GM12878 (cell line): ENCODE data around the gene SBF1. TPM values are rescaled to one million over a fixed set of nuclear protein-coding genes. Genes with fewer than 3 reads are reported as not detected.

Experiments
- ATAC-seq: fragments of 200-7000 bp; cut with Tn5 transposase; 3 replicates; pipeline ENCODE4 v1.9.1; 2020; ENCODE audit warnings: mild to moderate bottlenecking, moderate library complexity
- BruUV-seq: library from RNA; stranded (reverse); fragments of 400-500 nt; replicated peaks from 2 replicates; lab custom pipeline; 2021; lab: Mats Ljungman, UMichigan
- CTCF ChIA-PET: fragments of 300-600 bp; sonication (Branson Sonifier 250); formaldehyde crosslinking; extraction: SDS; loops from one replicate; lab custom pipeline; 2021; ENCODE audit warnings: inconsistent platforms; lab: Yijun Ruan, JAX
- POLR2A ChIA-PET: fragments of 350-600 bp; formaldehyde crosslinking; extraction: SDS; loops from one replicate; lab custom pipeline; 2021; ENCODE audit warnings: inconsistent platforms; lab: Charles Lee
- RAD21 ChIA-PET: fragments of 300-600 bp; sonication (Branson Sonifier 250); formaldehyde crosslinking; loops from one replicate; lab custom pipeline; 2023; ENCODE audit warnings: antibody characterized with exemption; ENCODE audit not compliant: unreplicated experiment; lab: Charles Lee
- SMC1A ChIA-PET: fragments of 300-600 bp; sonication (Branson Sonifier 250); formaldehyde crosslinking; loops from one replicate; lab custom pipeline; 2023; ENCODE audit not compliant: unreplicated experiment, uncharacterized antibody; lab: Charles Lee
- DNase-seq: peaks from one replicate; pipeline ENCODE4 v3.0.0-alpha.2; 2011; ENCODE audit warnings: low read depth, low spot score
- FAIRE-seq: peaks from 3 replicates; lab custom pipeline; 2011; peaks lifted over from hg19 to GRCh38; lab: Jason Lieb, UNC
- H2AFZ ChIP-seq: 2 replicates; pipeline ENCODE4 v1.6.0; 2011; ENCODE audit warnings: low read depth, low read length, control low read depth; ENCODE audit not compliant: control insufficient read depth
- H3K27ac ChIP-seq: 2 replicates; pipeline ENCODE4 v1.5.1; 2011; ENCODE audit warnings: control low read depth; ENCODE audit not compliant: control insufficient read depth, insufficient read depth
- H3K27me3 ChIP-seq, 2 experiments: replicated peaks in 1 of 2; 2 replicates each; pipeline versions ENCODE4 v1.6.0 to v1.6.1; 2011; ENCODE audit warnings: low read length in 1 of 2; ENCODE audit not compliant: control insufficient read depth in 2 of 2, insufficient read depth in 2 of 2
- H3K36me3 ChIP-seq, 2 experiments: 2 replicates each; pipeline ENCODE4 v1.5.1; 2011; ENCODE audit warnings: low read length in 1 of 2; ENCODE audit not compliant: control insufficient read depth in 2 of 2, insufficient read depth in 2 of 2
- H3K4me1 ChIP-seq: 2 replicates; pipeline ENCODE4 v1.6.1; 2011; ENCODE audit warnings: mild to moderate bottlenecking, low read length, moderate library complexity, mixed read lengths; ENCODE audit not compliant: control insufficient read depth, insufficient read depth
- H3K4me2 ChIP-seq: 2 replicates; pipeline ENCODE4 v1.6.0; 2011; ENCODE audit warnings: control low read depth; ENCODE audit not compliant: control insufficient read depth, insufficient read depth
- H3K4me3 ChIP-seq: fragments of 200-600 bp; sonication (generic); 2 replicates; pipeline ENCODE4 v1.5.1; 2016
- H3K79me2 ChIP-seq: 2 replicates; pipeline ENCODE4 v1.6.0; 2011; ENCODE audit warnings: low read length; ENCODE audit not compliant: control insufficient read depth, insufficient read depth
- H3K9ac ChIP-seq: 2 replicates; pipeline ENCODE4 v1.8.0; 2011; ENCODE audit warnings: low read length, control low read depth, mixed read lengths; ENCODE audit not compliant: control insufficient read depth, insufficient read depth
- H3K9me3 ChIP-seq: replicated peaks from 3 replicates; pipeline ENCODE4 v1.5.1; 2011; ENCODE audit warnings: mild to moderate bottlenecking, low read length; ENCODE audit not compliant: control insufficient read depth, insufficient read depth
- H4K20me1 ChIP-seq: 2 replicates; pipeline ENCODE4 v1.6.0; 2011; ENCODE audit not compliant: control insufficient read depth, insufficient read depth
- STAT1 ChIP-seq: fragments of 450-650 bp; conservative IDR thresholded peaks from 2 replicates; pipeline ENCODE4 v1.6.1; 2014; ENCODE audit warnings: antibody characterized with exemption, mild to moderate bottlenecking
- WGBS: methylation state at CpG from one replicate; pipeline ENCODE4 v1.1.6; 2016; ENCODE audit warnings: low lambda C conversion rate; ENCODE audit not compliant: insufficient replicate concordance, insufficient coverage; ENCODE audit errors: missing lambda C conversion rate; 5-methylcytosine and 5-hydroxymethylcytosine counted together
- in situ Hi-C: fragments of 300-500 bp; cut with MboI; formaldehyde crosslinking; loops from 9 replicates; pipeline ENCODE4 v1.14.3; 2018; ENCODE audit warnings: mixed read lengths
- intact Hi-C: fragments of 100-400 bp; cut with micrococcal nuclease; formaldehyde crosslinking; loops from one replicate; pipeline ENCODE4 v1.14.2; 2022; ENCODE audit not compliant: unreplicated experiment
- polyA plus RNA-seq, 11 experiments: library from polyadenylated mRNA; depleted of rRNA in 4 of 11; unstranded in 6 of 11; stranded (reverse) in 5 of 11; fragments of >200 nt; fragmentation: Nextera tagmentation in 4 of 11; fragmentation: Illumina TruSeq in 1 of 11; extraction: Ambion mirVana in 4 of 11; extraction: Trizol in 1 of 11; gene quantifications; 1 replicate in 1 of 11; 2 replicates in 10 of 11; pipeline versions ENCODE4 v1.2.1 to v1.2.3, GENCODE V29; 2011 to 2016; ENCODE audit warnings: inconsistent platforms in 2 of 11, missing spikeins in 2 of 11, low read depth in 1 of 11
- total RNA-seq, 4 experiments: library from RNA; depleted of rRNA in 3 of 4; stranded (reverse); fragments of >200 nt in 3 of 4; fragmentation: Illumina TruSeq in 1 of 4; extraction: Trizol in 1 of 4; gene quantifications; 2 replicates each; pipeline versions ENCODE4 v1.2.1 to v1.2.3, GENCODE V29; 2013 to 2021
- TF ChIP-seq, protein P1 (sequence below): IDR thresholded peaks from 2 replicates; pipeline ENCODE4 v1.6.1; 2012; ENCODE audit warnings: mild to moderate bottlenecking, low read depth, low read length
- TF ChIP-seq, protein P2 (sequence below): fragments of 450-650 bp; IDR thresholded peaks from 2 replicates; pipeline ENCODE4 v1.6.1; 2017; ENCODE audit warnings: mild to moderate bottlenecking

The SBF1 gene
- total and polyA plus RNA-seq, 10 of the 15 experiments (the other 5 are each of a cell fraction or from before 2014, with no cell fraction given), result 0.23 to 95.0 (median 17.8) TPM

DNA sequence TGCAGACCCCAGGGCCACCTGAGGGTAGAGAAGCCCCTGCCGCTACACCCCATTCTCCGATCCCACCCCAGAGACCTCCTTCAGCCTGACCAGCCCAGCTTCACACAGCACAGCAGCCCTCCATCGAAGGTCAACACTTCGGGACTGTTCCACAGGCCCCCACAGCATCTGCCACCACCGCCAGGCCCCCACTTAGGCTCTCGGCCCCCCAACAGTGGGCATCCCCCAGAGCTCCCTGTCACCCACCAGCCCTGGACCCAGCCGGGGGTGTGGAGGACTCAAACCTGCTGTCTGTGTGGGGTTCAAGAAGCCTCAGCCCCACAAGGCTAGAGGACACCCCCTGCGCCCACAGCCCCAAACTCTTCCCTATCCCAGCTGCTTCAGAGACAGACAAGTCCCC is 6.2 kb downstream of the SBF1 start:
- H3K4me3 ChIP-seq, result no peak overlapping the region
- peaks cover 12 to 34% of the 10 kb centered on the region in 2 experiments for H3K36me3 ChIP-seq
- CTCF ChIA-PET, result interaction anchor here (0.5 to 3.3 kb wide), 7 partner anchors 57 to 228 kb away, joined by 3 to 19 read pairs (median 4); partner anchors contain the start of gene SCO2
- no peaks in the 10 kb centered on the region for H4K20me1 ChIP-seq
- H3K27me3 ChIP-seq, result no peaks in the 10 kb centered on the region
- FAIRE-seq, result no peak
- no TSS peak for BruUV-seq
- TF ChIP-seq, protein P1, sequence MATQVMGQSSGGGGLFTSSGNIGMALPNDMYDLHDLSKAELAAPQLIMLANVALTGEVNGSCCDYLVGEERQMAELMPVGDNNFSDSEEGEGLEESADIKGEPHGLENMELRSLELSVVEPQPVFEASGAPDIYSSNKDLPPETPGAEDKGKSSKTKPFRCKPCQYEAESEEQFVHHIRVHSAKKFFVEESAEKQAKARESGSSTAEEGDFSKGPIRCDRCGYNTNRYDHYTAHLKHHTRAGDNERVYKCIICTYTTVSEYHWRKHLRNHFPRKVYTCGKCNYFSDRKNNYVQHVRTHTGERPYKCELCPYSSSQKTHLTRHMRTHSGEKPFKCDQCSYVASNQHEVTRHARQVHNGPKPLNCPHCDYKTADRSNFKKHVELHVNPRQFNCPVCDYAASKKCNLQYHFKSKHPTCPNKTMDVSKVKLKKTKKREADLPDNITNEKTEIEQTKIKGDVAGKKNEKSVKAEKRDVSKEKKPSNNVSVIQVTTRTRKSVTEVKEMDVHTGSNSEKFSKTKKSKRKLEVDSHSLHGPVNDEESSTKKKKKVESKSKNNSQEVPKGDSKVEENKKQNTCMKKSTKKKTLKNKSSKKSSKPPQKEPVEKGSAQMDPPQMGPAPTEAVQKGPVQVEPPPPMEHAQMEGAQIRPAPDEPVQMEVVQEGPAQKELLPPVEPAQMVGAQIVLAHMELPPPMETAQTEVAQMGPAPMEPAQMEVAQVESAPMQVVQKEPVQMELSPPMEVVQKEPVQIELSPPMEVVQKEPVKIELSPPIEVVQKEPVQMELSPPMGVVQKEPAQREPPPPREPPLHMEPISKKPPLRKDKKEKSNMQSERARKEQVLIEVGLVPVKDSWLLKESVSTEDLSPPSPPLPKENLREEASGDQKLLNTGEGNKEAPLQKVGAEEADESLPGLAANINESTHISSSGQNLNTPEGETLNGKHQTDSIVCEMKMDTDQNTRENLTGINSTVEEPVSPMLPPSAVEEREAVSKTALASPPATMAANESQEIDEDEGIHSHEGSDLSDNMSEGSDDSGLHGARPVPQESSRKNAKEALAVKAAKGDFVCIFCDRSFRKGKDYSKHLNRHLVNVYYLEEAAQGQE, result no peak
- no peak for TF ChIP-seq STAT1
- TF ChIP-seq, protein P2, sequence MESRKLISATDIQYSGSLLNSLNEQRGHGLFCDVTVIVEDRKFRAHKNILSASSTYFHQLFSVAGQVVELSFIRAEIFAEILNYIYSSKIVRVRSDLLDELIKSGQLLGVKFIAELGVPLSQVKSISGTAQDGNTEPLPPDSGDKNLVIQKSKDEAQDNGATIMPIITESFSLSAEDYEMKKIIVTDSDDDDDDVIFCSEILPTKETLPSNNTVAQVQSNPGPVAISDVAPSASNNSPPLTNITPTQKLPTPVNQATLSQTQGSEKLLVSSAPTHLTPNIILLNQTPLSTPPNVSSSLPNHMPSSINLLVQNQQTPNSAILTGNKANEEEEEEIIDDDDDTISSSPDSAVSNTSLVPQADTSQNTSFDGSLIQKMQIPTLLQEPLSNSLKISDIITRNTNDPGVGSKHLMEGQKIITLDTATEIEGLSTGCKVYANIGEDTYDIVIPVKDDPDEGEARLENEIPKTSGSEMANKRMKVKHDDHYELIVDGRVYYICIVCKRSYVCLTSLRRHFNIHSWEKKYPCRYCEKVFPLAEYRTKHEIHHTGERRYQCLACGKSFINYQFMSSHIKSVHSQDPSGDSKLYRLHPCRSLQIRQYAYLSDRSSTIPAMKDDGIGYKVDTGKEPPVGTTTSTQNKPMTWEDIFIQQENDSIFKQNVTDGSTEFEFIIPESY, result no peak
- peaks cover 47% of the 10 kb centered on the region for H3K4me1 ChIP-seq
- WGBS, result 57% methylated on average over 8 of the region's 8 CpGs
- H3K9me3 ChIP-seq, result no peaks in the 10 kb centered on the region
- SMC1A ChIA-PET, result interaction anchor here (0.6 to 1.1 kb wide), 2 partner anchors 66 to 225 kb away, joined by 3 read pairs; no protein-coding TSS in a partner anchor
- H2AFZ ChIP-seq, result no peak overlapping the region
- H3K4me2 ChIP-seq, result peak overlapping the region; percentile 99
- in situ Hi-C loops (no loop called here), intact Hi-C loops (no loop called here)
- no peak for DNase-seq
- ATAC-seq, result no peak
- POLR2A ChIA-PET, result interaction anchor here (1.0 to 1.9 kb wide), 3 partner anchors 12 to 39 kb away, joined by 3 to 7 read pairs (median 5); partner anchors contain the start of genes LMF2, MIOX and NCAPH2
- H3K79me2 ChIP-seq, result peaks cover 47% of the 10 kb centered on the region
- RAD21 ChIA-PET, result no interaction called here
- H3K9ac ChIP-seq, result peak overlapping the region; percentile 61
- peak overlapping the region; percentile 83 for H3K27ac ChIP-seq
